Endodermal cell (in vitro differentiated cells): ENCODE measurements around the gene FBRSL1. TPM values are rescaled to one million over a fixed set of nuclear protein-coding genes. Genes with fewer than 3 reads are reported as not detected.
A peak's percentile ranks its signal among the peaks of the same experiment; 100 is the strongest.

ENCODE experiments used
- DNase-seq: peaks from one replicate; pipeline ENCODE4 v3.0.0-alpha.2; 2017
- H3K27ac ChIP-seq: 2 replicates; pipeline ENCODE4 v1.5.1; 2013; ENCODE audit warnings: mild to moderate bottlenecking, low read depth, low read length, moderate library complexity
- H3K27me3 ChIP-seq: 2 replicates; pipeline ENCODE4 v1.6.1; 2013; ENCODE audit warnings: mild to moderate bottlenecking, low read length, moderate library complexity; ENCODE audit not compliant: insufficient read depth, control insufficient read depth, poor library complexity, severe bottlenecking
- H3K36me3 ChIP-seq: 2 replicates; pipeline ENCODE4 v1.7.0; 2013; ENCODE audit warnings: mild to moderate bottlenecking, low read length, moderate library complexity; ENCODE audit not compliant: control insufficient read depth, insufficient read depth
- H3K4me1 ChIP-seq: one replicate; pipeline ENCODE4 v1.7.0; 2013; ENCODE audit warnings: low read length; ENCODE audit not compliant: control insufficient read depth, insufficient read depth
- H3K4me3 ChIP-seq: 2 replicates; pipeline ENCODE4 v1.5.1; 2013; ENCODE audit warnings: mild to moderate bottlenecking, low read length, moderate library complexity
- H3K9ac ChIP-seq: 2 replicates; pipeline ENCODE4 v1.6.1; 2013; ENCODE audit warnings: mild to moderate bottlenecking, low read length, moderate library complexity; ENCODE audit not compliant: poor library complexity, severe bottlenecking; ENCODE audit errors: extremely low read depth
- H3K9me3 ChIP-seq: 2 replicates; pipeline ENCODE4 v1.6.1; 2013; ENCODE audit warnings: mild to moderate bottlenecking, low read length, moderate library complexity; ENCODE audit not compliant: control insufficient read depth
- H3K27ac Mint-ChIP-seq: 2 replicates; pipeline ENCODE4 v1.8.0; 2020; ENCODE audit warnings: mixed read lengths
- H3K27me3 Mint-ChIP-seq: 2 replicates; pipeline ENCODE4 v1.8.0; 2021; ENCODE audit warnings: mild to moderate bottlenecking, mixed read lengths; ENCODE audit not compliant: insufficient read depth
- H3K36me3 Mint-ChIP-seq: 2 replicates; pipeline ENCODE4 v1.8.0; 2020; ENCODE audit warnings: low read depth, mixed read lengths
- H3K4me1 Mint-ChIP-seq: 2 replicates; pipeline ENCODE4 v1.8.0; 2020; ENCODE audit warnings: mixed read lengths
- H3K4me3 Mint-ChIP-seq: 2 replicates; pipeline ENCODE4 v1.8.0; 2020; ENCODE audit warnings: mild to moderate bottlenecking, moderate library complexity, mixed read lengths
- H3K9me3 Mint-ChIP-seq: 2 replicates; pipeline ENCODE4 v1.8.0; 2020; ENCODE audit warnings: mild to moderate bottlenecking, mixed read lengths
- CTCF ChIP-seq: fragments of 200-600 bp; sonication (generic); conservative IDR thresholded peaks from 2 replicates; pipeline ENCODE4 v1.5.0; 2021; ENCODE audit warnings: antibody characterized with exemption, mild to moderate bottlenecking
- WGBS, 2 experiments: methylation state at CpG; one replicate each; pipeline versions ENCODE4 v1.1.5 to v1.1.7; 2013; ENCODE audit warnings: missing lambda C conversion rate in 2 of 2, mixed read lengths in 1 of 2; ENCODE audit not compliant: insufficient coverage in 1 of 2, insufficient read length in 1 of 2; 5-methylcytosine and 5-hydroxymethylcytosine counted together
- total RNA-seq, 2 donors: library from RNA; stranded (reverse); fragmentation: NEBNext Ultra II Directional in 1 of 2; extraction: Animal tissue kit (Norgen Biotek cat#: 25700) in 1 of 2; gene quantifications; 2 replicates in 1 of 2; 3 replicates in 1 of 2; pipeline ENCODE4 v1.2.1, GENCODE V29; 2021

Gene FBRSL1
- total RNA-seq, 2 donors from 2014 or later = 74.9 to 92.3 TPM

GRCh38 chr12:132556801-132557200, 66.8 kb downstream of the FBRSL1 start:
- 96 to 100% methylated on average over 9 to 17 of the region's 17 CpGs for WGBS, 2 experiments
- Histone ChIP-seq H3K27me3 (peaks cover 6% of the 10 kb centered on the region), H3K27ac (no peak overlapping the region), H3K9ac (no peak overlapping the region), H3K36me3 (no peaks in the 10 kb centered on the region), H3K4me3 (no peak overlapping the region), H3K4me1 (no peaks in the 10 kb centered on the region), H3K9me3 (no peaks in the 10 kb centered on the region)
- no peak overlapping the region for H3K27ac Mint-ChIP-seq
- DNase-seq = no peak
- no peaks in the 10 kb centered on the region for H3K4me1 Mint-ChIP-seq
- TF ChIP-seq CTCF = no peak
- H3K9me3 Mint-ChIP-seq = no peaks in the 10 kb centered on the region
- H3K36me3 Mint-ChIP-seq = peaks cover 3% of the 10 kb centered on the region
- peaks cover 53% of the 10 kb centered on the region for H3K27me3 Mint-ChIP-seq
- no peak overlapping the region for H3K4me3 Mint-ChIP-seq

DNA sequence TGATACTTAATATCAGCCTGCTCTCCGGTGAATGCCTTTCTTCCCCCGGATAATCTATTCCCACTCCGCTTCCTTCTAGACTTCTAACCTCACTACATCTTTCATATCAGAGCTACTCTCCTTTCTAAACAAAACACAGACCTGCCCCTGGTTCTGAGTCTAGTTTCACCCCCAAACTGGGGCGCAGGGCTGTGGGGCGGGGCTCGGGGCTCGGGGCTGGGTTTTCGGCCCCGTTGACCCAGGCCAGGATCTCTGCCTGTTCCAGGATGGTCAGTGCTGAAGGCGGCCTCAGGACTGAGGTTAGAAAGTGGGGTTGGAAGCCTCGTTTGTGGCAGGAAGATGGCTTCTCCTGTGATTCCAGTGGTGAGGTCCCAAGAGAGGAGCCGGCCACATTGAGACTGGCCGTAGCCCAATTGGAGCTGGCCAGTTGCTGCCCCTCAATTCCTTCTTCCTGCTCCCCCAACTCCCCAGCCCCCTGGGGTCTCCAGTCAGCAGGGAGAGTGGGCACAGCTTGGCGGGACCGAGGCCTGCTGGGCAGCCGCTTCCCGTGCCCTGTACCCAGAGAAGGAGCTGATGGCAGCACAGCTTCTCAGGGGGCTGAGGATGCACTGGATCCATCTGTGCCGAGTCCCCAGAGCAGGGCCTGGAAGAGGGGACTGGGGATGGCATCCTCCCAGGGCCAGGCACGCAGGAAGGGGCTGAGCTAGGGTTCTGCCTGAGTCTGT, 67.5 kb downstream of the FBRSL1 start:
- WGBS, 2 experiments = 83 to 94% methylated on average over 12 to 19 of the region's 19 CpGs
- no peaks in the 10 kb centered on the region for H3K4me1 ChIP-seq
- no peak for TF ChIP-seq CTCF
- H3K4me3 ChIP-seq = no peak overlapping the region
- H3K36me3 ChIP-seq = no peaks in the 10 kb centered on the region
- no peak overlapping the region for H3K27ac Mint-ChIP-seq
- no peak overlapping the region for H3K27ac ChIP-seq
- H3K4me1 Mint-ChIP-seq = no peaks in the 10 kb centered on the region
- peaks cover 46% of the 10 kb centered on the region for H3K27me3 Mint-ChIP-seq
- no peak overlapping the region for H3K9ac ChIP-seq
- no peaks in the 10 kb centered on the region for H3K9me3 Mint-ChIP-seq
- peaks cover 2% of the 10 kb centered on the region for H3K36me3 Mint-ChIP-seq
- H3K4me3 Mint-ChIP-seq = no peak overlapping the region
- DNase-seq = no peak
- peaks cover 6% of the 10 kb centered on the region for H3K27me3 ChIP-seq
- no peaks in the 10 kb centered on the region for H3K9me3 ChIP-seq

GRCh38 chr12:132558042-132558856, 68.3 kb downstream of the FBRSL1 start:
- H3K9me3 ChIP-seq = no peaks in the 10 kb centered on the region
- Mint-ChIP-seq H3K27me3 (peaks cover 42% of the 10 kb centered on the region), H3K27ac (no peak overlapping the region), H3K4me3 (peak overlapping the region; percentile 74), H3K36me3 (peaks cover 1% of the 10 kb centered on the region), H3K4me1 (no peaks in the 10 kb centered on the region), H3K9me3 (no peaks in the 10 kb centered on the region)
- no peaks in the 10 kb centered on the region for H3K36me3 ChIP-seq
- H3K9ac ChIP-seq = no peak overlapping the region
- peaks cover 6% of the 10 kb centered on the region for H3K27me3 ChIP-seq
- no peak for TF ChIP-seq CTCF
- H3K4me3 ChIP-seq = no peak overlapping the region
- WGBS, 2 experiments = 88% methylated on average over 25 to 35 of the region's 35 CpGs
- no peaks in the 10 kb centered on the region for H3K4me1 ChIP-seq
- no peak overlapping the region for H3K27ac ChIP-seq
- no peak for DNase-seq
